ENCODE measurements around the gene SLX9. TPM values are rescaled to one million over a fixed set of nuclear protein-coding genes. Genes with fewer than 3 reads are reported as not detected.

SLX9 gene
- total and polyA plus RNA-seq, 12 donors = 11.1 to 45.3 (median 23.7) TPM

DNA sequence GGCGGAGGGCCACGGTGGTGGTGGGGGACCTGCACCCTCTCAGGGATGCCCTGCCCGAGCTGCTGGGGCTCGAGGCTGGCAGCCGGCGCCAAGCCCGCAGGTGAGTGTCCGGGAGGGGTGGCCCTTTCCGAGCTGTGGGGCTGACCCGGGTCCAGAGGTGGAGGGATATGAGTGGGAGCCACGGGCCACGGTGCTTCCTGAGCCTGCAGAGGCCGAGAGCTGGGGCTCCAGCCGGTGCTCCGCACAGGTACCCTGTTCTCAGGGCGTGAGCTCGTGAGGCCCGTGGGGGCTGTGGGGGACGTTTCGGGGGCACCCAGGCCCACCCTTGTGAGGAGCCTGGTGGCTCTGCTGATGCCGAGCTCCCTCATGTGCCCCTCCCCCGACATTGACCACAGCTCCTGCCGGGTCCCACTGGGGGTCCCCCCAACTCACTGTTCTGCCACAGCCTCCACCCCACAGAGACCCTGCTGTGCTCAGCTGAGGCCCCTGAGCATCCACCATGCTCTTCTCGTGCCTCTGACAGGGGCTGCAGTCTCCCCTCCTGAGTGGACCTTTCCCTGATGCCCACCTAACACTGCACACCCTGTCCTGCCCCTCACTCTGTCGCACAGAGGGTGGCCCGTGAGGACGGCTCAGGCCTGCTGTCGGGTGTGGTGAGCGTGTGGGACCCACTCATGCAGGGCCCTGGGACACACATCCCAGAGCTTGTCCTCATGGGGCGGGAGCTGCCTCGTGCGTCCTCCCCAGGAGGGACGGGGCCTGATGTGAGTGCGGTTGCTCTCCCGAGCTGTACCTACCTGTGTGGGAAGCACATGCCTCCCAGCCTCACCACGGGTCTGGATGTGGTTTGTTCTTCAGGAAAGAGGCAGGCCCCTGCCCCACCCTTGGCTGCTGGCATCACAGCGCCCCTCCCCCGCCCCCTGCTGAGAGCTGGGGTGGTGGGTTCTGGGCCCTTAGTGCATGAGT is 27.5 kb downstream of the SLX9 start:
- 80 to 90% (median 87%) methylated on average over 10 to 38 of the region's 38 CpGs for WGBS, 4 donors
- no peak overlapping the region for H3K4me3 ChIP-seq
- peaks cover 6 to 30% of the 10 kb centered on the region in 2 donors for H3K4me1 ChIP-seq (replicated peaks in 1 of 2)
- H3K27me3 ChIP-seq = no peaks in the 10 kb centered on the region
- H3K9me3 ChIP-seq (replicated peaks in 1 of 3) = no peaks in the 10 kb centered on the region
- intact Hi-C loops (cut with DNase I) = no loop called here
- TF ChIP-seq, protein P1, sequence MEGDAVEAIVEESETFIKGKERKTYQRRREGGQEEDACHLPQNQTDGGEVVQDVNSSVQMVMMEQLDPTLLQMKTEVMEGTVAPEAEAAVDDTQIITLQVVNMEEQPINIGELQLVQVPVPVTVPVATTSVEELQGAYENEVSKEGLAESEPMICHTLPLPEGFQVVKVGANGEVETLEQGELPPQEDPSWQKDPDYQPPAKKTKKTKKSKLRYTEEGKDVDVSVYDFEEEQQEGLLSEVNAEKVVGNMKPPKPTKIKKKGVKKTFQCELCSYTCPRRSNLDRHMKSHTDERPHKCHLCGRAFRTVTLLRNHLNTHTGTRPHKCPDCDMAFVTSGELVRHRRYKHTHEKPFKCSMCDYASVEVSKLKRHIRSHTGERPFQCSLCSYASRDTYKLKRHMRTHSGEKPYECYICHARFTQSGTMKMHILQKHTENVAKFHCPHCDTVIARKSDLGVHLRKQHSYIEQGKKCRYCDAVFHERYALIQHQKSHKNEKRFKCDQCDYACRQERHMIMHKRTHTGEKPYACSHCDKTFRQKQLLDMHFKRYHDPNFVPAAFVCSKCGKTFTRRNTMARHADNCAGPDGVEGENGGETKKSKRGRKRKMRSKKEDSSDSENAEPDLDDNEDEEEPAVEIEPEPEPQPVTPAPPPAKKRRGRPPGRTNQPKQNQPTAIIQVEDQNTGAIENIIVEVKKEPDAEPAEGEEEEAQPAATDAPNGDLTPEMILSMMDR (IDR thresholded peaks at IDR 0.05) = no peak
- no peak for TF ChIP-seq POLR2A (IDR thresholded peaks at IDR 0.05)
- no peak for DNase-seq
- peak overlapping the region in 2 of 5 donors; percentile 23 to 45 for H3K27ac ChIP-seq
- peaks cover 0 to 5% of the 10 kb centered on the region in 2 donors for H3K36me3 ChIP-seq (replicated peaks in 1 of 2)

DNA sequence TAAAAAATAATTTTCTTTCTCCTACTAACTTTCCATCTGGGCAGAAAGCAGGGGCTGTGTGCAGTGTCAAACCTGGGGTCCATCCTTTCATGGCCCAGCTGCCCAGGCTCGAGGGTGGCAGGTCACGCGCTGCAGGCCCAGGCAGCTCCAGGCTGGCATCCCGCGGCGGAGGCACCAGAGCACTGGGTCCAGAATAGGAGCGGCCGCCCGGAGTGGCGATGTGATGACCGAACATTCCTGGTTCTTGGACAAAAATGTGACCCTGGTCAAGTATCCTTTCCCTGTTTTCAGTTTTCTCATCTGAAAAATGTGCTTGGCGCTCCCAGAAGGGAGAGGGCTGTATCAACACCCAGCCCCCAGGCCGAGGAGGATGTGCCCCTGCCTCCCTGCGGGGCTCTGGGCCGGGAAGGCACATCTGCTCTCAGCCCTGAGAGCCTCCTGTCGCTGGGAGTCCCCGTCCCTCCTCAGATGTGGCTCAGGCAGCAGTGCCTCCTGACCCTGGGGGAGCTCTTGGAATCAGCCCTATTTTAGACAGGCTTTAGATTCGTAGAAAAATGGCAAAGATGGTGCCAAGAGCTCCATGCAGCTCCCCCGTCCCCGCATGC is 29.3 kb downstream of the SLX9 start:
- WGBS, 4 donors = 77 to 84% (median 80%) methylated on average over 15 to 20 of the region's 20 CpGs
- intact Hi-C loops (cut with DNase I) = no loop called here
- H3K4me3 ChIP-seq = no peak overlapping the region
- TF ChIP-seq, protein P1 (IDR thresholded peaks at IDR 0.05) = no peak
- no peak for TF ChIP-seq POLR2A (IDR thresholded peaks at IDR 0.05)
- peak overlapping the region in 4 of 5 donors; percentile 31 to 76 (median 60) for H3K27ac ChIP-seq
- H3K27me3 ChIP-seq = no peaks in the 10 kb centered on the region
- peaks cover 6 to 30% of the 10 kb centered on the region in 2 donors for H3K4me1 ChIP-seq (replicated peaks in 1 of 2)
- no peaks in the 10 kb centered on the region for H3K9me3 ChIP-seq (replicated peaks in 1 of 3)
- no peak for DNase-seq
- H3K36me3 ChIP-seq (replicated peaks in 1 of 2) = peaks cover 0 to 5% of the 10 kb centered on the region in 2 donors

DNA sequence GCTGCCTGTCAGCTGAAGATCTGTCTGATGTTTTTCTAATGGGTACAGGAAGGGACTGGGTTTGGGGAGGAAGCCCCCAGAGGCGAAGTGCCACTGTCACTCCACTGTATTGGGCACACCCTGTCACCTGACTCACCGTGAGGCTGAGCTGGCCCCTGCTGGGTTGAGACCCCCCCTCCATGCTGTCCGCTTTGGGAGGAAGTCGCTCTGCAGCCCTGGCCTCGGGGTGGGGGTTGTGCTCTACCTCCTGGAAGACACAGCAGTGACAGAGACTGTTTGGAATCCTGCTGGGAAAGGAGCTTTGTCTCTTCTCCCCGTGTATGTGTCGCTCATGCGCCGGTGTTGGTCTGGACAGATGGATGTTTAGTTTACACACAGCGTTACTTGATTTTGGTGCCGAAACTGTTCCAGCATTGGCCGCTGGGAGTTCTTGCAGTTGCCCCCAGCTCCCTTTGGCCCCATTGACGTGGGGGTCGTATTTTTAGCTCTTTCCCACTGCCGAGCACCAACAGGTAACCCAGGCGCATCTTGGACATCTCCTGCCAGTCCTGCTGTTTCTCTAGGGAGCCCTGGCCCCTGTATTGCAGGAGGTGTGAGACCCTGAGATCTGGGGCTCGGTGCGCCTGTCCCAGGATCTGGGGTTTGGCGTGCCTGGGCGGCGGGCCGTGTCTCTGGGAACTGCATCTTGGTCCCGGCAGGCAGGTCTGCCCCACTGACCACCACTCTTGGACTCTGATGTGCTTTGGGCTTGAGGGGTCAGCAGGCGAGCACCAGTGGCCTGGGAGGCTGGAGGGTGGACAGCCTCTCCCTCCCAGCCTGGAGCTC is 30.3 kb downstream of the SLX9 start:
- peak overlapping the region in 1 of 4 donors; percentile 18 for H3K4me3 ChIP-seq
- intact Hi-C loops (cut with DNase I) = no loop called here
- peaks cover 0 to 5% of the 10 kb centered on the region in 2 donors for H3K36me3 ChIP-seq (replicated peaks in 1 of 2)
- TF ChIP-seq POLR2A (IDR thresholded peaks at IDR 0.05) = no peak
- no peaks in the 10 kb centered on the region for H3K9me3 ChIP-seq (replicated peaks in 1 of 3)
- H3K27me3 ChIP-seq = no peaks in the 10 kb centered on the region
- H3K4me1 ChIP-seq (replicated peaks in 1 of 2) = peaks cover 6 to 30% of the 10 kb centered on the region in 2 donors
- DNase-seq = peak in 6 of 7 donors; percentile 61 to 82 (median 78)
- H3K27ac ChIP-seq = peak overlapping the region in 4 of 5 donors; percentile 31 to 76 (median 60)
- WGBS, 4 donors = 43 to 78% (median 68%) methylated on average over 9 to 24 of the region's 24 CpGs

DNA sequence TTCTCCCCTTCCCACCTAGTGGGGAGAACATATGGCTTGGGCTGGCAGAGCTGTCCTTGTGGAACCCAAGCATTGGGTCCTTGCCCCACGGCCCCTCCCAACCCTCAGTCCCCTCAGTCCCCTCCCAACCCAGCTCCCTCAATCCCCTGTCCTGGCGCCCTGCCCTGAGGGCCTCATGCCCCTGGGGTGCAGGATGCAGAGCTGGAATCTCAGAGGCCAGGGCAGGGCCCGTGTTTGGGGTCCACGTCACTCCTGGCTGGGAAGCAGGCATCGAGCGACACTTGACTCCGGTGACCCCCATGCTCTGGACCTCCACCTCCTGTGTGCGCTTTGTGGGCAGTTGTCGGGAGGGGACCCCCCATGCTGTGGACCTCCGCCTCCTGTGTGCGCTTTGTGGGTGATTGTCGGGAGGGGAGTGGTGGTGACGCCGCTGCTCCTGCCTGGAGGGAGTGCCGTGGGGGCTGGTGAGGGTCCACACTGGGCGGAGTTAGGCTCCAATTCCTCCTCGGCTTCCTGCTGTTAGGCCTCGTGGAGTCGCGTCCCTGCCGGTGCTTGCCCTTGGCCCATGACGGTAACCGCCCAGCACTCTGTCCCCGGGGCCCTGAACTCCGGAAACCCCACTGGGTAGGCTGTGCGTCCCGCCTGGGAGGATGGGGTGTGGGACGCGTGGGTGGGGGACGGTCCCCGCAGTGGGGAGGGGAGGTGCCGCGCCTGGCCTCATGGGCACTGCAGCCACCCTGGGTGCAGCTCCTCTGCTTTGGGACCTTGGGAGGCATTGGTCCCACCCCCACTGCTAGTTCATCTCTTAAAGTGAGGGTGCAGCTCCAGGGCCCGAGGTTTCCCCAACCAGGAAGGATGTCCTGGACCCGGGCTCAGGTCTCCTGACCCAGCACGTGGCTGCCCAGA is 31.2 kb downstream of the SLX9 start:
- TF ChIP-seq POLR2A (IDR thresholded peaks at IDR 0.05) = no peak
- TF ChIP-seq, protein P1 (IDR thresholded peaks at IDR 0.05) = no peak
- DNase-seq = no peak
- H3K27me3 ChIP-seq = no peaks in the 10 kb centered on the region
- no peak overlapping the region for H3K4me3 ChIP-seq
- peaks cover 6 to 30% of the 10 kb centered on the region in 2 donors for H3K4me1 ChIP-seq (replicated peaks in 1 of 2)
- H3K9me3 ChIP-seq (replicated peaks in 1 of 3) = no peaks in the 10 kb centered on the region
- H3K36me3 ChIP-seq (replicated peaks in 1 of 2) = peaks cover 0 to 5% of the 10 kb centered on the region in 2 donors
- WGBS, 4 donors = 81 to 93% (median 86%) methylated on average over 13 to 36 of the region's 36 CpGs
- intact Hi-C loops (cut with DNase I) = no loop called here
- H3K27ac ChIP-seq = peak overlapping the region in 1 of 5 donors; percentile 76
